ENCODE results near the gene TFEB.

The TFEB gene

GRCh38 chr6:41693281-41694240, 41.8 kb downstream of the TFEB start:
- H3K4me3 ChIP-seq (ENCODE audit: low read depth, low read length): no peak overlapping the region
- no peaks in the 10 kb centered on the region for H3K36me3 ChIP-seq (ENCODE audit: insufficient read depth, low read length)
- no peak overlapping the region for H3K27ac ChIP-seq (ENCODE audit: low read depth, low read length)
- no peak overlapping the region for H2AFZ ChIP-seq (ENCODE audit: low read length, unreplicated experiment)
- peaks cover 23% of the 10 kb centered on the region for H3K4me1 ChIP-seq (ENCODE audit: control insufficient read depth, insufficient read depth, low read length, unreplicated experiment)
- no peaks in the 10 kb centered on the region for H3K79me2 ChIP-seq (ENCODE audit: control insufficient read depth, insufficient read depth, low read length, unreplicated experiment)
- no peaks in the 10 kb centered on the region for H3K27me3 ChIP-seq (ENCODE audit: insufficient read depth, low read length)

GRCh38 chr6:41692730-41693129, 42.7 kb downstream of the TFEB start:
- no peaks in the 10 kb centered on the region for H3K79me2 ChIP-seq (ENCODE audit: control insufficient read depth, insufficient read depth, low read length, unreplicated experiment)
- peaks cover 14% of the 10 kb centered on the region for H3K4me1 ChIP-seq (ENCODE audit: control insufficient read depth, insufficient read depth, low read length, unreplicated experiment)
- H3K36me3 ChIP-seq (ENCODE audit: insufficient read depth, low read length): no peaks in the 10 kb centered on the region
- no peak overlapping the region for H3K4me3 ChIP-seq (ENCODE audit: low read depth, low read length)
- H3K27ac ChIP-seq (ENCODE audit: low read depth, low read length): no peak overlapping the region
- H2AFZ ChIP-seq (ENCODE audit: low read length, unreplicated experiment): no peak overlapping the region
- H3K27me3 ChIP-seq (ENCODE audit: insufficient read depth, low read length): no peaks in the 10 kb centered on the region

- Histone ChIP-seq H3K4me1 (ENCODE audit: control insufficient read depth, insufficient read depth, low read length, unreplicated experiment) (peaks cover 10% of the 10 kb centered on the region), H3K4me3 (ENCODE audit: low read depth, low read length) (no peak overlapping the region), H3K36me3 (ENCODE audit: insufficient read depth, low read length) (no peaks in the 10 kb centered on the region), H3K27me3 (ENCODE audit: insufficient read depth, low read length) (no peaks in the 10 kb centered on the region), H2AFZ (ENCODE audit: low read length, unreplicated experiment) (no peak overlapping the region), H3K27ac (ENCODE audit: low read depth, low read length) (no peak overlapping the region), H3K79me2 (ENCODE audit: control insufficient read depth, insufficient read depth, low read length, unreplicated experiment) (no peaks in the 10 kb centered on the region)
These were observed 43.2 kb downstream of the TFEB start for GRCh38 chr6:41692080-41692675.

GRCh38 chr6:41691426-41692079, 43.9 kb downstream of the TFEB start:
- H2AFZ ChIP-seq (ENCODE audit: low read length, unreplicated experiment): no peak overlapping the region
- H3K36me3 ChIP-seq (ENCODE audit: insufficient read depth, low read length): no peaks in the 10 kb centered on the region
- H3K4me1 ChIP-seq (ENCODE audit: control insufficient read depth, insufficient read depth, low read length, unreplicated experiment): peaks cover 10% of the 10 kb centered on the region
- H3K79me2 ChIP-seq (ENCODE audit: control insufficient read depth, insufficient read depth, low read length, unreplicated experiment): no peaks in the 10 kb centered on the region
- H3K27me3 ChIP-seq (ENCODE audit: insufficient read depth, low read length): no peaks in the 10 kb centered on the region
- H3K4me3 ChIP-seq (ENCODE audit: low read depth, low read length): no peak overlapping the region
- no peak overlapping the region for H3K27ac ChIP-seq (ENCODE audit: low read depth, low read length)

GRCh38 chr6:41690541-41691330, 44.7 kb downstream of the TFEB start:
- Histone ChIP-seq H3K36me3 (ENCODE audit: insufficient read depth, low read length) (no peaks in the 10 kb centered on the region), H3K79me2 (ENCODE audit: control insufficient read depth, insufficient read depth, low read length, unreplicated experiment) (no peaks in the 10 kb centered on the region), H3K4me1 (ENCODE audit: control insufficient read depth, insufficient read depth, low read length, unreplicated experiment) (peaks cover 10% of the 10 kb centered on the region), H3K27ac (ENCODE audit: low read depth, low read length) (no peak overlapping the region), H2AFZ (ENCODE audit: low read length, unreplicated experiment) (no peak overlapping the region), H3K27me3 (ENCODE audit: insufficient read depth, low read length) (no peaks in the 10 kb centered on the region), H3K4me3 (ENCODE audit: low read depth, low read length) (no peak overlapping the region)

- H3K79me2 ChIP-seq (ENCODE audit: control insufficient read depth, insufficient read depth, low read length, unreplicated experiment): no peaks in the 10 kb centered on the region
- H2AFZ ChIP-seq (ENCODE audit: low read length, unreplicated experiment): no peak overlapping the region
- H3K27ac ChIP-seq (ENCODE audit: low read depth, low read length): no peak overlapping the region
- no peaks in the 10 kb centered on the region for H3K36me3 ChIP-seq (ENCODE audit: insufficient read depth, low read length)
- no peak overlapping the region for H3K4me3 ChIP-seq (ENCODE audit: low read depth, low read length)
- no peaks in the 10 kb centered on the region for H3K27me3 ChIP-seq (ENCODE audit: insufficient read depth, low read length)
- H3K4me1 ChIP-seq (ENCODE audit: control insufficient read depth, insufficient read depth, low read length, unreplicated experiment): peaks cover 10% of the 10 kb centered on the region
These were observed 46.0 kb downstream of the TFEB start for GRCh38 chr6:41689171-41690008.

- Histone ChIP-seq H3K4me3 (ENCODE audit: low read depth, low read length) (no peak overlapping the region), H3K36me3 (ENCODE audit: insufficient read depth, low read length) (no peaks in the 10 kb centered on the region), H3K27me3 (ENCODE audit: insufficient read depth, low read length) (no peaks in the 10 kb centered on the region), H3K4me1 (ENCODE audit: control insufficient read depth, insufficient read depth, low read length, unreplicated experiment) (peaks cover 10% of the 10 kb centered on the region), H3K79me2 (ENCODE audit: control insufficient read depth, insufficient read depth, low read length, unreplicated experiment) (no peaks in the 10 kb centered on the region), H3K27ac (ENCODE audit: low read depth, low read length) (no peak overlapping the region), H2AFZ (ENCODE audit: low read length, unreplicated experiment) (no peak overlapping the region)
These were observed 47.0 kb downstream of the TFEB start for GRCh38 chr6:41688256-41688965.

GRCh38 chr6:41687501-41688175, 47.8 kb downstream of the TFEB start:
- Histone ChIP-seq H3K79me2 (ENCODE audit: control insufficient read depth, insufficient read depth, low read length, unreplicated experiment) (no peaks in the 10 kb centered on the region), H2AFZ (ENCODE audit: low read length, unreplicated experiment) (no peak overlapping the region), H3K27ac (ENCODE audit: low read depth, low read length) (no peak overlapping the region), H3K36me3 (ENCODE audit: insufficient read depth, low read length) (no peaks in the 10 kb centered on the region), H3K4me1 (ENCODE audit: control insufficient read depth, insufficient read depth, low read length, unreplicated experiment) (peaks cover 10% of the 10 kb centered on the region), H3K27me3 (ENCODE audit: insufficient read depth, low read length) (no peaks in the 10 kb centered on the region), H3K4me3 (ENCODE audit: low read depth, low read length) (no peak overlapping the region)
